ENCODE results near the gene ZBTB39.

The ZBTB39 gene

DNA sequence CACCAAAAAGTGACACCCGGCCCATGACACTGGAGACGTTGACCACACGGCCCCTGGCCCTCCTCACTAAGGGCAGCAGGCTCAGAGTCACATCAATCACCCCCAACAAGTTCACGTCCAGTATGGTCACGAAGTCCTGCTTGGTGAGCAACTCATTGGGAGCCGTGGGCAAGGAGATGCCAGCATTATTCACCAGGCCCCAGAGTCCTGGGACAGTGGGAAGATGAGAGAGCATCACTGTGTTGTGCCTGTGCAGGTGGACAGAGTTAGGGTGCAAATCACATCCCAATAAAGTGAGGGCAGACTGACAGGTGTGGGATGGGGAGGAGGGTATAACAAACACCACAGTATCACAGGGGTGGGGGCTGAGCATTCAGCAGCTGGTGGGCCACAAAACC lies 51.4 kb downstream of the ZBTB39 start:
- no peak overlapping the region for H3K27ac ChIP-seq
- H3K4me3 ChIP-seq: no peak overlapping the region

DNA sequence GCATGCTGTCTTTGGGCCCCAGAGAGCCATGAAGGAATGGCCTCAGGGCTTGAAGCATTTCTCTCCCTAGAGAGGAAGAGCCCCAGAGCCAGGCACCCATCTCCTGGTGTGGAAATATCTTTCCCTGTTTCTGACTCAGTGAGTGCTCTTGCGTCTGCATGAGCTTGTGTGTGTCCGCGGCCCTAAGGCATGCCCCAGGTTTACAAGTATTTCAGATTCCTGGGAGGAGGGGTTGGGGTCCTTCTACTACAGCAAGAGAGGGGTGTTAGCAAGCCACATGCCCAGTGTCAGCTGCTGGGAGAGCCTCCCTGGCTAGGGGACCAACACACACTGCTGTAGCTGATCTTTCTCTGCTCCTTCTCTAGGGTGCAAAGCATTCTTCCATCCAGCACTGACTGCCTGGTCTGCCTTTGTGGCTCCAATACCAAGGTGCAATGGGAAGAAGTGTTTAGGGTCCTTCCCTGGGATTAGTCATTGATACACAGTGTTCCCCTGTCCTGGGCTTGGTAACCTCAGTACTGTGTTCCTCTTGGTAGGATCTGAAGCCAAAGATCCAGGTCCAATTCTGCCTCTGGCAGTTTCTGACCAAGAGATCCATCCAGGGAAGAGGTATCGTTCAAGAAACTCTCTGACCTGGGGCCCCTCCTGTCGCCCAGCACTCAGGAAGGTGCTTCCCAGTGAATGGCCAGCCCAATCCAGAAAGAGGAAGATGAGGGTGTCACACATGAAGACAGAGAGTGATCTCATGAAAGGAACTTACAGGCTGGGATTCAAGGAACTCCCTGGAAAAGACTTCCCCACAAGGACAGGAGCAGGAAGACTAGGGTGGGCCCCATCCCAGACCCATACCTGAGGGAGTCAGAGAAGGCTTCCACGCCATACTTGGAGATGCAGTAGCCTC lies 52.0 kb downstream of the ZBTB39 start:
- Histone ChIP-seq H3K27ac (no peak overlapping the region), H3K4me3 (no peak overlapping the region)

GRCh38 chr12:56953314-56953713 lies 53.0 kb downstream of the ZBTB39 start:
- Histone ChIP-seq H3K27ac (no peak overlapping the region), H3K4me3 (no peak overlapping the region)

DNA sequence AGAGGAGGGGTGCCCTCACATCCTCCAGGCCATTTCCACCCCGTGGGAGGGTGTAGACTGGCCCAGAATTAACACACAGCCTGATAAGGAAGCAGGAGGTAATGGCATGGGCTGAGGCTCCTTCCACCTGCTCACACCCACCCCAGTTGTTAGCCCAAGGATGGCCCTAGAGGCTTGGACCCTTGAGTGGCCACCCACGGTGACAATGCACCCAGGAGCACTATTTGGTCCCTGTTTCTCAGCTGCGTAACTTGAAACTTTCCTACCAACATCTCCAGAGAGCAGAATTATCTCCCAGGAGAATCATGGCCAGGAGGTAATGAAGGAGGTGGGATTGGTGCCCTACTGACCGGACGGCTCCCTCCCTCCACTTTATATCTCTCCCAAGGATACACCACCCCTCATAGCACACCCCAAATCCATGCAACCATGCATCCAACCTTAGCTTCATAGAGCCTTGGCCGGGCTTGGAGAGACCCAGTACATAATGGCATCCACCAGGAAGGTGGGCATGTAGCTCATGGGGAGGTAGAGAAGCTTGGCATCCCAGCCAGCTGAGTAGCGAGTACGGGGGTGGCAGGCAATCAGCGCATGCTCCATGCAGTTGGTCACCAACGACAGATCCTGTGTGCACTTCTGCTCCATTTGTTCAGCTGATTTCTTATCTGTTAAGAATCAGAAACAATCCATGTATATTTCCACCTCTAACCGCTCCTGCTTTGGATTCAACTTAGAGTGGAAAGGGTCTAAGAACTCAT lies 54.6 kb downstream of the ZBTB39 start:
- Histone ChIP-seq H3K4me3 (no peak overlapping the region), H3K27ac (no peak overlapping the region)

DNA sequence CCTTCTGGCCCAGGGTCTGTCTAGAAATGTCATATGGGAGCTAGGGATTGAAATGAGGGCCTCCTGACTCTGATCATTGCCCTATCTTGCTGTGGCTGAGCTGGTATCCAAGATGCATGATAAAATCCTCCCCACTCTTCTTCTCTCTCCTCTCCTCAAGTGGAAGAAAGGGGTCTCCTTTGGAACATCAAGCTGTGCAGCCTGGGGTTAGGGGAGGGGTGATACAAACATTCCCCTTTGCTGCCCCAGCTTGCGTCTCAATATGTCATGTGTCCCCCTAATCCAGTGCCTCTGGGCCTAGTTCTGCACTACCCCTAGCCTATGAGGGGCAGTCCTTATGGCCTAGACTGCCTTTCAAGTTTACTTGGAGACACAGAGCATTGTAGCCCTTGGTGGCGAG lies 57.5 kb downstream of the ZBTB39 start:
- H3K4me3 ChIP-seq: no peak overlapping the region

More for the DNA sequence above, 57.5 kb downstream of the ZBTB39 start:
- H3K27ac ChIP-seq: no peak overlapping the region
